Melanocyte of skin (primary cell): ENCODE measurements around the gene LRRC10B. TPM values are rescaled to one million over a fixed set of nuclear protein-coding genes. Genes with fewer than 3 reads are reported as not detected.

Experiments
- small RNA-seq, 2 donors: library from RNA; depleted of rRNA; stranded (forward); fragments of <200 nt; gene quantifications; one replicate each; pipeline ENCODE3, GENCODE V24; 2012
- total RNA-seq, 2 donors: library from RNA; depleted of rRNA; stranded (reverse); fragments of >200 nt; gene quantifications; 2 replicates each; pipeline ENCODE4 v1.2.3, GENCODE V29; 2012

The LRRC10B gene
- total RNA-seq, result under 1 TPM; under 0.01 to 0.33 TPM

DNA sequence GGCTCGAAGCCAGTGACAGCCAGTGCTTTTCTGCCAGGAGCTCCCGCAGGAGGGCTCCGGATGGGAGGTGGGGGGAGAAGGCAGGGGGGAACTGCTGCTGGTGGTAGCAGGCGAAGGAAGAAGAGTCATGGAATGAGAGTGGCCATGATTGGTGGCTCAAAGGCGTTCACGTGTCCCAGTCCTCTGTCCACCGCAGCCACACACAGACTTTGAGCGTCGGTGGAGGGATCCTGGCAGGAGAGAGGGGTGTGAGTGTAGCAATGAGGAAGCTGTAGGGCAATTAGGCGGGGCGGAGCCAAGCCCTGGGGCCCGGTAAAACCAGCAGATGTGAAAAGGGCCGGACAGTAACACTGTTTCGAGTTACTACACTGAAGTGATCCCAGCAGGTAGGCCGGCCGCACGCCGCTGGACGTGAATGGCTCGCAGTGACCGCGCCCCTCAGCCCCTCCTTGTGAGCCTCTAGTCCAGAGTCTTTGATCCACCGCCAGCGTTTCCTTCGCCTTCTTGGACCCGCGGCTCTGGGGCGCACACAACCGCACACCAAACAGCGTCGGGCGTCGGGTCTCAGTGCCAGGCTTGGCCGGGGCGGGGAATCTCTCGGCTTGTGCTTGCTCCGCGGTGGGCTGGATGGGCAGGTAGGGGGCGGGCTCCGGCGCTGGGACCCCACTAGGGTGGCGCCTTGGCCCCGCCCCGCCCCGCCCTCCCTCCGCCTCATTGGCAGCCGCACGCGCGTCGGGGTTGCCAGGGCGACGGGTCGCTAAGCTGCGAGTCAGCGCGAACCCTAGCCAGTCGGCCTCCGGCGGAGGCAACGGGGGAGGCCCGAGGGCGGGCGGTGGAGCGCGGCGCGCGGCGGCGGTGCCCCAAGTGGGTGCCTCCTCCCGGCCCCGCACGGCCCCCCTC is at the start of gene LRRC10B:
Gene LRRC10B (plus strand): TSS at position 788 of the 900 bp plus-strand sequence. CDS start 250 bp downstream, outside the sequence.

Small RNA genes within 50 kb of the gene (small RNA-seq; reads per million reads assigned to genes)
- gene MIR4488, result 0 reads per million in 2 donors

Other genes starting within 250 kb of the LRRC10B start
- gene VWCE, start 213.4 kb upstream of the LRRC10B start, total RNA-seq, result under 1 TPM; 0.33 to 0.69 TPM
- gene DDB1, start 175.6 kb upstream of the LRRC10B start, total RNA-seq, result 100 to 1,000 TPM; 208 to 223 TPM
- 10 to 100 TPM; 12.3 to 13.1 TPM for gene TKFC, start 175.5 kb upstream of the LRRC10B start, total RNA-seq
- 100 to 1,000 TPM; 198 to 918 TPM for gene CYB561A3, start 146.9 kb upstream of the LRRC10B start, total RNA-seq
- gene TMEM138, start 146.4 kb upstream of the LRRC10B start, total RNA-seq, result 100 to 1,000 TPM; 127 to 164 TPM
- gene TMEM216, start 116.2 kb upstream of the LRRC10B start, total RNA-seq, result 1 to 10 TPM; 3.1 to 5.0 TPM
- gene CPSF7, start 78.8 kb upstream of the LRRC10B start, total RNA-seq, result 10 to 100 TPM; 25.5 to 29.6 TPM
- 10 to 100 TPM; 36.5 to 40.6 TPM for gene SDHAF2, start 78.6 kb upstream of the LRRC10B start, total RNA-seq
- under 1 TPM; under 0.01 to 0.67 TPM for gene SYT7, start 72.3 kb downstream of the LRRC10B start, total RNA-seq
- gene DAGLA, start 171.6 kb downstream of the LRRC10B start, total RNA-seq, result 1 to 10 TPM; 2.0 to 2.4 TPM
- gene MYRF, start 243.9 kb downstream of the LRRC10B start, total RNA-seq, result 1 to 10 TPM in 1 of 2 donors, under 1 TPM in 1; 0.33 to 1.7 TPM